Sciatic nerve (tissue), 2 donors: ENCODE measurements around the gene ALDH1A3. TPM values are rescaled to one million over a fixed set of nuclear protein-coding genes. Genes with fewer than 3 reads are reported as not detected.

ENCODE experiments used
- ATAC-seq: fragments of 200-7000 bp; cut with Tn5 transposase; one replicate; pipeline ENCODE4 v1.9.1; 2020; ENCODE audit warnings: mild to moderate bottlenecking, moderate library complexity
- DNase-seq: peaks from one replicate; pipeline ENCODE4 v3.0.0-alpha.2; 2020; ENCODE audit warnings: low spot score
- intact Hi-C: fragments of 100-400 bp; cut with DNase I; formaldehyde crosslinking; loops from one replicate; pipeline ENCODE4 v1.14.2; 2022
- total RNA-seq: library from RNA; stranded (reverse); fragmentation: NEBNext Ultra II Directional; extraction: Animal tissue kit (Norgen Biotek cat#: 25700); gene quantifications from one replicate; pipeline ENCODE4 v1.2.1, GENCODE V29; 2021
- donor health status: DM: no; HTN: no; CAD: no.
- donor health status: DM: no; HTN: no; CAD: no.

ALDH1A3 gene
- total RNA-seq, 1 donor from 2014 or later: 48.3 TPM

- DNase-seq: no peak
- intact Hi-C loops: no loop called here
- ATAC-seq: no peak
These were observed 17.9 kb downstream of the ALDH1A3 start for GRCh38 chr15:100897221-100898151.

DNA sequence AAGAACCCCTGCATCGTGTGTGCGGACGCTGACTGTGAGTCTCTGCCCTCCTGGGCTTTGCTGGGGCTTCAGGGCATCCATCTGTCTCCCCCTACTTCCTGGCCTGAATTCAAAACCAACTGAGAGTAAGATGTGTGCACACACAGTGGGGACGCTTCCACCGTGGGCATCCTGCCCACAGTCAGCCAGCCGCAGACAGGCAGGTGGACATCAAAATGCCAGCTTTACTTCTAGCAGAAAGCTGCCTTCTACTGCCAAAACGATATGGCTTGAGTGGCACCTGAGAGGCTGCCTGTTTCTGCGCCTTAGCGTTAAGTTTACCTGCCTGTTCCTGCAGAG lies 18.5 kb downstream of the ALDH1A3 start:
- intact Hi-C loops: no loop called here
- no peak for ATAC-seq
- DNase-seq: no peak

- ATAC-seq (no peak), DNase-seq (no peak)
- intact Hi-C loops: no loop called here
These were observed 19.2 kb downstream of the ALDH1A3 start for GRCh38 chr15:100898661-100899462.

DNA sequence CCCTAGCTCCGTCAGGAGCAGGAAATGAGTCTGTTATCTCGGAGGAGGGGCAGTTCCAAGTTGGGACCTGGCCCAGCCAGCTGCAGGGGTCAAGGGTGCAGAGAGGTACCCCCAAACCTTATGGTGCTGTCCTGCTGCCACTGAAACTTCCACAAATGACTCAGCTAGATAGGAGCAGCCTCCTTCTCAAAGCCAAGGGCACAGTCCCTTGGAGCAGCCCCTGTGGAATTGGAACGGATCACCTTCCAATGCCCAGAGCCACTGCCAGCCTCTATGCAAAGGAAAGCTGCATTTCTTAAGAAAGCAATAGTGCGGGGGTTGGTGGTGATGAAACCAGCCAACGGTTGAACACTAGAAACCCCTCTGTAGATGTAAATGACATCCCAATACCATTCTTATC lies 20.0 kb downstream of the ALDH1A3 start:
- no peak for DNase-seq
- intact Hi-C loops: no loop called here
- ATAC-seq: no peak

DNA sequence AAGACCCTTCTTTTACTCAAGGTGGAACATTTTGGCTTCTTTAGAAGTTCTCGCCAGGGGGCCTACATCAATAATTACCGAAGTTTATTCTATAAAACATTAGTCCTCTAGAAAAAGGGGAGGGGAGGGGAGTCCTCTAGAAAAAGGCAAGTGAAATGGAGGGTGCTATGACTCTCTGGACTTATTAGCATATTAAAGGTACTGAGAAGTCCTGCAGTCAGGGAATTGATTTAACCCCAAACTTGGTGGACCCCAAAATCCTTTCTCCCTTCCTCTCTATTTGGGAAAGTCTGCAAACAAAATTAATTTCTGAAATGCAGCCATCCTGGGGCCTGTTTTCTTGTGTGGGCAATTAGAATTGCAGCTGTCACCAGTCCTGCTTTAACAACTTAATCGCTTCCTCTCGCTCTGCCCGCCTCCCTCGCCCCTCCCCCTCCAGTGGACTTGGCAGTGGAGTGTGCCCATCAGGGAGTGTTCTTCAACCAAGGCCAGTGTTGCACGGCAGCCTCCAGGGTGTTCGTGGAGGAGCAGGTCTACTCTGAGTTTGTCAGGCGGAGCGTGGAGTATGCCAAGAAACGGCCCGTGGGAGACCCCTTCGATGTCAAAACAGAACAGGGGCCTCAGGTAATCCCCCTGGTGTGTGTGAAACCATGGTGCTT lies 20.6 kb downstream of the ALDH1A3 start:
- DNase-seq (no peak), ATAC-seq (no peak)
- intact Hi-C loops: no loop called here

DNA sequence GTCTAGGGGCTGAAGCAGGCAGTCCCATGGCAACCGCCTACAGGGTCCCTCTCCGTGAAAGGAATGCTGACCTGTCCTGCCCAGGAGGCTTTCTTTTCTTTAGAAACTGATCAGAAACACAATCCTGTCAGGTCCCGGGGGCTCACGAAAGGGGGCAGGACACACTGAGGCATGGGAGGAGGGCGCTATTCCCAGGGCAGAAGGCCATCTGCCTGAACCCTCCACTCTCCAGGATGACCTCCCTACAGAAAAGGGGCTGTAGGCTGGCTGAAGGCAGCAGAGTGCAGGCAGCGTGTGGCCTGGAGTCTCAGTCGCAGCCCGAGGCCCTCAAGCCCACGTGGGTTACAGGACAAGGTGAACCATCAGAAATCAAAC lies 21.2 kb downstream of the ALDH1A3 start:
- DNase-seq: no peak
- intact Hi-C loops: no loop called here

DNA sequence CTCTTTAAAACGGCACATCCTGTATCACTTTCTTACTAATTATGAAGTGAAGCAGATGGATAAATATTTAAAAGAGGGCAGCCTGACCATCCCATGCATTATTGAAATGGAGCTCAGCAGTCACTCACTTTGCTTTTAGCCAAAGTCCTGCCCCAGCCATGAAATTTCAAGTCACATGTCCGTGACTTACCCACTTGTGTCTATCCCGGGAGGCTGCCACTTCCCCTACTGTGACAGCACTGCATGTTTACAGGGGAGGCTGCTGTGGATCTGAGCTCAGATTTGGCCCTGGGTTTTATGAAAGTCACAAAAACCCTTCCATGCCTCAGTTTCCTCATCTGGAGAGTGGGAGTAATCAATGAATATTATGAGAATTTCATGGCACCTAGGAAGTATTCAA lies 21.7 kb downstream of the ALDH1A3 start:
- DNase-seq (no peak), ATAC-seq (no peak)
- intact Hi-C loops: no loop called here

More for the DNA sequence above, 21.2 kb downstream of the ALDH1A3 start:
- no peak for ATAC-seq

- ATAC-seq (peak; percentile 21), DNase-seq (no peak)
- intact Hi-C loops: no loop called here
These were observed 22.2 kb downstream of the ALDH1A3 start for GRCh38 chr15:100901702-100902435.

GRCh38 chr15:100902436-100903167 lies 23.0 kb downstream of the ALDH1A3 start:
- DNase-seq (peak; percentile 84), ATAC-seq (peak; percentile 95)
- intact Hi-C loops: no loop called here

GRCh38 chr15:100903168-100903554 lies 23.5 kb downstream of the ALDH1A3 start:
- ATAC-seq (no peak), DNase-seq (no peak)
- intact Hi-C loops: no loop called here

- intact Hi-C loops: no loop called here
- ATAC-seq: no peak
- DNase-seq: no peak
These were observed 26.2 kb downstream of the ALDH1A3 start for GRCh38 chr15:100905850-100906249.

- DNase-seq (peak; percentile 40), ATAC-seq (no peak)
- intact Hi-C loops: no loop called here
These were observed 28.8 kb downstream of the ALDH1A3 start for GRCh38 chr15:100908466-100908865.

GRCh38 chr15:100909565-100909964 lies 29.9 kb downstream of the ALDH1A3 start:
- intact Hi-C loops: no loop called here
- DNase-seq (peak; percentile 47), ATAC-seq (peak; percentile 63)

GRCh38 chr15:100909989-100910955 lies 30.6 kb downstream of the ALDH1A3 start:
- intact Hi-C loops: no loop called here
- peak; percentile 57 for DNase-seq
- ATAC-seq: peak; percentile 78

DNA sequence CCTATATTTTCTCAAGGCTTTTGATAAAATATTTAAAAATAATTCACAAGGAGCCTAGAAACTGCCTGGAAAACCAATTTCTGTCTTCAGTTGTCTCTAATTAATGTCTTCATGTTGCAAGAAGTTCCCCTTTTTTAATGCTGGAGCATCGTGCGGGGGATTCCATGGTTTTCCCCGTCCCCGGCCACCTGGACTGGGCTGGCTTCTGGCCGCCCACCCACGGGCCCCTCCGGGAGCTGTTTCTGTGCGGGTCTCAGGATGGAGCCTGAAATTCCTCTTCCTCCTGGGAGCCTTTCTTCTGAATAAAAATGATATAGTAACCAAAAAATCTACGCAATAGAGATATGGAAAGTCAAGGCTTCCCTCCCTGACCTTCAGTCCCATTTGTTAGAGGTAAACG lies 31.5 kb downstream of the ALDH1A3 start:
- intact Hi-C loops: no loop called here
- peak; percentile 50 for DNase-seq
- no peak for ATAC-seq

DNA sequence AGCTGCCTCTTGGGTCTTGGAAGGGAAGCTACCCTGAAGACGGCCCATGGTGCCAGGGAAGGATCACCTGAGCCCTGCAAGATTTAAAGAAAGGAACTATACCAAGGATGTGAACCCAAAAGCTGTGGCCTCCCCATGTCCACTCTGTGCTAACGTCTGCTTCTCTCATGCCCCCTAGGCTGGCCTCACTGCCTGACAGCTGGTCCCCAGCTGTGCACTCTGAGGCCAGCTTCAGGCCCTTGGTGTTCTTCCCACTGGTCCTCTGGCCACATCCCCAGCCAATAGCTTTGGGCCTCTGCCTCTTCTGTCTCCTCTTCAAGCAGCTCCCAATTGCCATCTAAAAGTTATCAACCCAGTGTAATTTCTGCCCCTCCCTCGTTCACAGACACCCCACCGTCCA lies 34.3 kb downstream of the ALDH1A3 start:
- peak; percentile 42 for DNase-seq
- ATAC-seq: no peak
- intact Hi-C loops: no loop called here

GRCh38 chr15:100914876-100915275 lies 35.2 kb downstream of the ALDH1A3 start:
- DNase-seq: no peak
- no peak for ATAC-seq
- intact Hi-C loops: loop anchor here (5.0 kb wide), 1 partner anchor 92 kb away; no protein-coding TSS in a partner anchor
